ELR (cell line): ENCODE results near the gene PLEKHG7.
"Not testable (repeated sequence)": the region's sequence is repeated elsewhere in the genome, so short reads cannot be mapped to it uniquely, and the experiment has no call there.

Experiments
- DNase-seq: peaks from one replicate; pipeline ENCODE4 v3.0.0-alpha.2; 2015; ENCODE audit warnings: low read depth

Gene PLEKHG7, protein sequence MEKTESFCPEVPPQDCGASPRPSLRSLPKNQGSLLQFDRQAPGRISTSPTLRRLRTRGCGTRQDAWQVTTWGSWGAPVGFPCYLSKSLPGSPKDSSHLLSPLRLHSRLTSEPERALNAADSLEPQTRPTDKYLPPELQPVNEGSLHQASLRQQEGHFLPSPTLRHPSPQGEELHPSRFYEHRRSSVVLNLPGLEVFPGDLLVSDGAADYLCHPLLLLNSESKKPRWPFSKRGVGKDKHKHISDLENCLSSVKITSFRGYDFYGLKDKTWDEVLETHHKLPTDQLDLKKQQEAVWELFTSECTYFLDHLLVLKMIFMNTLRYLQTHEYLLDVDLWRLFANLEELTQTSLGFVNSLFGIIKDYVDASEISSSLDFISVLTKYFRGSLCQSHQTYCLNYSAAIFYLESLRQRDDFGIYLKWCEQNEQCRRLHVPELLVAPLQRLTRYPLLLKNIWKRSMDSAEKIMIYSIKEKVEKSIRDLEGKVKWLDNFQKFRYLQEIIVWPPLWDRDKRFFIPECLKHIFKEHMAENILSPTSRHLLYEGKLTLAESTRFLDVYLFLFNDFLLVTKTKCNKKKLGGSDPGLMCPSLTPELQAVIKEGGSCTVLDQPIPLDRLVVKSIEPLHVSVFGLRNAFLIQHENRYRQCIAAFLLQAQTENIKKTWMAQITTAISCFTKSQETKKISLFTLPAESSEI

DNA sequence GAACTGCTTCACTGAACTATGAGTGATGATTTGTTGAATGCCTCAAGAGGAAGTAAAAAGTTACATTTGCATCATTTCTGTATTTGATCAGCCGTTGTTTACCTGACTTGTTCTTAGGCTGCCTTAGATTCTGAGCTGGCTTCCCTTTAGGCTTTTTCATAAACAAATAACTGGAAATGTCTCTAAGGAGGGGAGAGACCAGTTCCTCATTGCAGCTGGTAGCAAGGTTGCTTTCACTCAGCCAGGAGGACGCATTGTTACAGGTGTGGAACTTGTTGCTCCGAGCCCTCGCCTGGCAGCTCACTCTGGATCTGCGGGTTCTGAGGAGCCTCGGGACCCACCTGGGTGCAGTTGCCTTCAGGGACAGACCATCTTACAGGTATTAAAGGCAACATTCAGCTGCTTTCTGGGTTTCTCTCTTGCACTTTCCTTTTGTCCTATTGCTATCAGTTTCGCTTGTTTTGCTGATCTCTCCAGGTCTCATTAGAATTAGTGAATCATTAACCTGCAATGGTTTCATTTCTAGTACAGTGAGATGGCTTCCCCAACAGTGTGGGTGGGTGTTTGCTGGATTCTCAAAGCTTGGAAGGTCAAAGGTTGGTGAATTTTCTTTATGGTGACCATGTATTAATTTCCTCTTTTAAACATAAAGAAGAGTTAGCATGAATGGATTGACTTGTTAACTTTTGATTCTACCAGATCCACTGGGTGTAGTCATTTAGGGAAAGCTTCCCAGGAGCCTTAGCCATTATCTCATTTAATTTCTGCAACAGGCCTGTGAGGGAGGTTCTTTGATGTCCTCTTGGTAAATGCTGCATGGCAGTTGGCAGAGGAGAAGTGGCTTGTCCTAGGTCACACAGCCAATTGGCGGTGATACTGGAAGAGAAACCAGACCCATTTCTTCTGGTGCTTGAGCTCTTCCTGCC lies at the start of gene PLEKHG7:
PLEKHG7 (plus strand) TSS at position 236 of the 926 bp plus-strand sequence. CDS start 3,643 bp downstream, outside the sequence.
- no peak for DNase-seq

DNA sequence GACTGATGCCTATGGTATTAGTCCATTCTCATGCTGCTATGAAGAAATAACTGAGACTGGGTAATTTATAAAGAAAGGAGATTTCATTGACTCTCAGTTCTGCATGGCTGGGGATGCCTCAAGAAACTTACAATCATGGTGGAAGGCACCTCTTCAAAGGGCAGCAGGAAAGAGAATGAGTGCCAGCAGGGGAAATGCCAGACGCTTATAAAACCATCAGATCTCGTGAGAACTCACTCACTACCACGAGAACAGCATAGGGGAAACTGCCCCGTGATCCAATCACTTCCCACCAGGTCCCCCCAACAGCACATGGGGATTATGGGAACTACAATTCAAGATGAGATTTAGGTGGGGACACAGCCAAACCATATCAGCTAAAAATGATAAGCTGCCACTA lies 48.5 kb upstream of the PLEKHG7 start:
- not testable (repeated sequence) for DNase-seq

DNA sequence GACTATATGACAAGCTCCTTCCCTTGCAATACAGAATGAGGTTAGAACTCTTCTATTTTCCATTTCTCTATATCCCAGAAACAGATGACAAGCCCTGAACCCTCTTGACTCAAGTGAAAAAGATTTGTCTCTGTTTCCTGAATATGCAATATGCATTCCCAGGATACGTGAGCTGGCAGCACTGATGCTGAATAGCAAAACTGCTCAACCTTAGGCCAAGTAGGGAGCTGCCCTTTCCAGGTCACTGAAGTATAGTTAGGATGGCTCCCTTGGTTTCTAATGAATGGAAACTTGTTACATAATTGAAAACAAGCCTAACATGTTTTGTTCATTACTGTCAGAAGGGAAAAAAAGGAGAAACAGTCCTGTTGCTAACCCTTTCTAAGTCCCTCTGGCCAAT lies 47.9 kb upstream of the PLEKHG7 start:
- DNase-seq: no peak

DNA sequence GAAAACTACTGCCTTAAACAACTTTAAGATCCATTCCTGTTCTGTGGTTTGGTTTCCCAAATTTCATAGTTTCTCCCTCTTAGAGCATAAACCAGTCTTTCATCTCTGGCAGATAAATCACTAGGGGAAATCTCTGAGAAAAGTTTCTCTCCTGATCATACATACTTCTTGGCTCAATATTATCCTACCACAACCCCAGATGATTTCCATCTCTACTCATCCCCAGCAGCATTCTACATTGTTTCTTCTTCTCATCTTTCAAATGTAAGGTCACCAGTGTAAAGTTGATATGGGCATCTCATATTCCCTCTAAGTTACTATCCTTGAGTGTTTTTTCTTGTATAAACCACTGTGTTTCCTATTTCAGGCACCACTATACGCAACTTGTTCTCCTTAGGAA lies 45.9 kb upstream of the PLEKHG7 start:
- no peak for DNase-seq

DNA sequence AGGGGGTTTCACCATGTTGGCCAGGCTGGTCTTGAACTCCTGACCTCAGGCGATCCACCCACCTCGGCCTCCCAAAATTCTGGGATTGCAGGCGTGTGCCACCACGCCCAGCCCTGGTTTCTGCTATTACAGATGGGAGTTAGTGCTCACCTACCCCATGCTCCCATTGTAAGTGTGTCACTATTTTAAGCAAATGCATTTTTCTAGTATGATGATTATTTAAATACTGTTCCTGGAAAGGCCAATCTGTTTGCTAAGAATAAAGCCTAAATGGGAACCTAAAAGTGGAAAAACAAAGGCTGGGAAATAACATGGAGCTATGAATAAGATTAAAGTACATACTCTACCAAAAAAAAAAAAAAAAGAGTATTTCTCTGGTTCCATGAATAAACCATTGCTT lies 45.0 kb upstream of the PLEKHG7 start:
- no peak for DNase-seq

DNA sequence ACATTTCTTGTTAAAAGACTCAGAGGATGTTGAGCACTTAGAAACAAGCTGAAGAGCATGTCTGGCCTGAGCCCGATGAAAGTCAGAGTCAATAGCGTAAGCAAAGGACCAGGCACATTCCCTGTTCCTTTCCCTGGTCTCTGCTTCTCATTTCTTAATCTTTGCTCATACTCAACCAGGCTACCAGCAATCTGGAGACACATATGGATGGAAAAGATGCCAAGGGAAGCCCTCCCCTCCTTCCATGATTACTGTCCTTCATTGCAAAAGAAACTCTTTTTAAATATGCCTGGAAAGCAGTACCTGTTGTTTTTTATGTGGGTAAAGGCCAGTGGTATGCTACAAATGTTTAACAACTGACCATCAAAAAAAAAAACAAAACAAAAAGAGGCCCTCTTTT lies 44.2 kb upstream of the PLEKHG7 start:
- no peak for DNase-seq

DNA sequence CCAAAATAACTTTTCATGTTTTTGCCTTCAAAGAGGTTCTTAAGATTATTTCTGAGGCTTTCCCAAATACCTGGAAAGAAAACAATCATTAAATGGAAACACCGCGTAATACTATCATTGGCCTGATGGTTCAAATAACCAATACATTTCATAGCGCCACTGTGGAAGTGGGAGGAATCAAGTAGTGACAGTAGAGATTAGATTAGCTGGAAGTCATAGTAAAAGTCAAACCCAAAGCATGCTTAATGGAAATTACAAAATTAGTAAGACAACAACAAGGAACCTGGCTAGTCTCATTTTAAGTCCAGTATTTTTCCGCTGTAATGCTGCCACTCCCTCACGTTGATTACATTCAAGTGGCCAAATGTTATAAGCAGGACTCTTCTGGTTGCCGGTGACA lies 41.5 kb upstream of the PLEKHG7 start:
- DNase-seq: no peak

DNA sequence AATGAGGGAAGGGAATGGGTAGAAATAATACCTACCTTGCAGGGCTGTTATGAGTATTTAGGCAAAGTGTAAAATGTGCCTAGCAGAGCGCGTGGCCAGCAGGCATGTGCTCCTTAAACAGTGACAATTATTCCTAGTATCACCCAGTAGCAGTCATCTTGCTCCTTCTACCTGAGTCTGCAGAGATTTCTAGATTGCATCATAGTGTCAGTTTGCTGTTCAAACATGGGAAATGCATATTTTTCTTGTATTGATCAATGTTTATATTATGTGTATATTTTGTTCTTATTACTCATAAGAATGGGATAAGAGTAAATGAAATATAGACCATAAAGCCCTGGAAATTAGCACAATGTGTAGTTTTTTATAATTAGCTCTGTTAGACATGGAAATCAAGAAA lies 37.3 kb upstream of the PLEKHG7 start:
- no peak for DNase-seq

DNA sequence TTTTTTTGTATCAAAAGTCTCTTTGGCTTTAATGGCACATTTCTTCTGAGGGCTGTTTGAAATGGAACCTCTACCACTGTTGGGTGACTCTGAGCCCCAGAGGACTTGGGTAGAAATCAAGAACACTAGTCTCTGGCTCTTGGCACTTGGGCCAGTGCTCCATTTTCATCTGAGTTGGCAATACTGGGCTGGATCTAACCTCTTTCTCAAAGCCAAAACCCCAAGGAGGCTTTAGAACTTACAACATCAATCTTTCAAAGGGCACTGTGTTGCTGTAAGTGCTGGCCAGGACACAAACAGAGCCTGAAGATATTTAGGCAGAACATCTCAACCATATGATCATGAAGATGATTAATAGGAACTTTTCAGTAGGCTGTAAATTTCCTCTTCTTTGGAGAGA lies 34.0 kb upstream of the PLEKHG7 start:
- DNase-seq: no peak

DNA sequence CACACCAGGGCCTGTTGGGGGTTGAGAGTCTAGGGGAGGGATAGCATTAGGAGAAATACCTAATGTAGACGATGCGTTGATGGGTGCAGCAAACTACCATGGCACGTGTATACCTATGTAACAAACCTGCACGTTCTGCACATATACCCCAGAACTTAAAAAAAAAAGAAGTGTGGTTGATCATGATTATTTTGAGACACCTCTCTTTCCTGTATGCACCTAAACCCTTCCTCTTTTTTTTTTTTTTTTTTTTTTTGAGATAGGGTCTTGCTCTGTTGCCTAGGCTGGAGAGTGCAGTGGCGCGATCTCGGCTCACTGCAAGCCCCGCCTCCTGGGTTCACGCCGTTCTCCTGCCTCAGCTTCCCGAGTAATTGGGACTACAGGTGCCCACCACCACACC lies 31.3 kb upstream of the PLEKHG7 start:
- not testable (repeated sequence) for DNase-seq

DNA sequence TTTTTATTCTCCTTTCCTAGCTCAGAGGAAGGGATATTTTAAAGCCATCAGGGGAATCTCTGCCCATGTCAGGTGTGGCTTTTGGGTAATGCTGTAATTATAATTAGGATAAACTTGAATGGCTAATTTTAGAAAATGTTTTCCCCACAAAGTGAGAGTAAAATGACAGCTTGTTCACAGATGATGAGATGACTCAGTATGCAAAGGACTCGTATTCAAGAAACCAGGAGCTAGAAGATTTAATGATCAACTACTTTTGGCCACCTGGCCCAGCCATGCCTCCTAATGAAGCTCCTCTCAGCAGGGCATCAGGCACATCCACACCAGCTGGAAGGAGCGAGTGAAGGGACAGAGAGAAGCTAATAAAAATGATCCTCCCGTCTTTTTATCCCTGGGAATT lies 29.0 kb upstream of the PLEKHG7 start:
- no peak for DNase-seq

DNA sequence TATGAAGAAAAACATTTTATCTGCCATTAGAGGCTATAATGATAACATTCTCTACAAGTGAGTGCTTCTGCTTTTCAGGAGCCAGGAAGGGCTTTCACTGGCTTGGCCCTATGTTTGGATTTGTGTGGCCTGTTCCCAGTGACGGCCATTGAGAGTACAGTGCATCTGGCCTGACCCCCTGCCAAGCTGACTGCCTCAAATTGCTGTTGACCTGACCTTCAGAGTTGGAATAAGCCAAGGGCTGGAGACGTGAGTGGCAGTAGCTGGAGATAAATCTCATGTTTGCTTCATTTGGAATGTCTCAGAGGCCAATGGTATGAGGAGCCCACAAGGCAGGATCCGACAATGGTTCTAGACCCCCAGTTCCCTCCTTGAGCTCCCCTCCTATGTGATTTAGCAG lies 28.3 kb upstream of the PLEKHG7 start:
- DNase-seq: no peak

DNA sequence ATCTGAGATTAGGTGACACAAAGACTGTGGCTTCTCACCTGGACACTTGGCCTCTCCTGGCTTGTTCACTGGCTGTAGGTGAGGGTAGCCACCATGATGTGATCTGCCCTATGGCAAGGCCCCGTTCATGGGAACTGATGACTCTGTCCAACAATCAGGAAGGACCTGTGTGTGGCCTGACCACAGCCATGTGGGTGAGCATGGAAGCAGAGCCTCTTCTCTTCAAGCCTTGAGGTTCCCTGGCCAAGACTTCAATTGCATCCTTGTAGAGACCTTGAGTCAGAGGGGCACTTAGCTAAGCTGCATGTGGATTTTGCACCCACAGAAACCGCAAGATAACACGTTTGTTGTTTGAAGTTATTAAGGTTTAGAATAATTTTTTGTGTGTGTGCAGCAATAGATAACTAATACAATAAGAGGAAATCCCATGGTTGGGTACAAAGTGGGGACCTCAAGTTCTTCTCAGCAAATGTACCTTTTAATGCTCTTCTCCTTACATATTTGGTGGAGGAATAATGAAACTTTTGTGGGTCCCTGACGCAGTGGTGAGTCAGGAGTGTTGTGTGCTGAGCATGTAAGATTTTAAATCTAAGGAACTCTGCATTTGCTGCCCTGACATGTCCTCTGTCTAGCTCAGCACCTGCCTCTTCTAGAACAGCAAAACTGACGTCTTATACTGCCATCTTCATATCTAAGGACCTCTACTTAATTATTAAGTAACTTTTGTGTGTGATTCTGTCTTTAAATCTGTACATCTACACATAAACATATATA lies 27.5 kb upstream of the PLEKHG7 start:
- DNase-seq: peak; percentile 10

DNA sequence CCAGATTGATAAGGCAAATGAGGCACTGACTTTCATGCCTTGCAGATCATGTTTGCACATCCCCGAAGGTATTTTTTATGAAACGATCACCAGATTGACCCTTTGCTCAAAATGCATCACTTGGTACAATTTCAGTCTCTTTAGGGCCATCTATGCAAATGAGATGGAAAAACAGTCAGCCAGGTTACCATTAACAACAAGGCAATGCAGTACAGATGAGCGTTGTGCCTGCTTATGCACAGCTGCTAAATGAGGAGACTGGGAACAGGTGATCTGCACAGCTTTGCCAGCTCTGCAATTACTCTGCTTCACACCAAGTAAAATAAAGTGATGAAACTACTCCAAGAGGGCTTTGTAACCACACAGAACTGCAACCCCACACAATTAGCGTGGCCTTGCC lies 26.1 kb upstream of the PLEKHG7 start:
- no peak for DNase-seq

DNA sequence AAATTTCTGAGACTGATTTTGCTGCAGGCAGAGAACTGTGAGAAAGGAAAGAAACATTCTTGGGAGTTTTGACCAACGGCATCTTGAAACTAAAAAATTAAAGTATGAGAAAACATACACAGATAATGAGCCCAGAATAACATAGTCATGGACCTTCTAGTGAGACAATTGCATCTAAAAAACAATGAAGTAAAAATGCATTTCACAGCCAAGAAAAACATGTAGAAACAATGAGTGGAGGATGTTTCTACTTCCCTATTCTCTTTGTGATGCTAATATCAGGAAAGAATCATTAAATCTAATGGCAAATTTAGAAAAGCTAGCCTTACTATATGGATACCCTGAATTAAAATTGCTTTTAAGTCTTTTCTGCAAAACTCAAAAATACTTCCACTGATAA lies 12.2 kb upstream of the PLEKHG7 start:
- DNase-seq: no peak

DNA sequence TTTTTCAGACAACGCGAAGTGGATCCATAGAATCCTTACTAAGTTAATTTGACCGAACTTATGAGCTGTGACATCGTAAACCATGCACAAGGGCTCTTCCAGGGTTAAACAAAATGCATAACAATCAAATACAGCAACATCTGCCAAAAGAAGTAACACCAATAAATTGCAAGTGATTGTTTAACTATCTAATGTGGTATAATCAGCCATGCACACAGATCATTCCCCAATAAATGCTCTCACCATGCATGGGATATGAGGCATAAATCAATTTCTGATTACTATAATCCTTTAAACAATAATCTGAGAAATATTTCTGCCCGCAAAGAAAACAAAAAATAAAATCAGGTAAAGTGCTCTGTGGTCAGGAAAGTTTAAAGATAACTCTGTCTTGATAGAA lies 7.7 kb upstream of the PLEKHG7 start:
- no peak for DNase-seq

DNA sequence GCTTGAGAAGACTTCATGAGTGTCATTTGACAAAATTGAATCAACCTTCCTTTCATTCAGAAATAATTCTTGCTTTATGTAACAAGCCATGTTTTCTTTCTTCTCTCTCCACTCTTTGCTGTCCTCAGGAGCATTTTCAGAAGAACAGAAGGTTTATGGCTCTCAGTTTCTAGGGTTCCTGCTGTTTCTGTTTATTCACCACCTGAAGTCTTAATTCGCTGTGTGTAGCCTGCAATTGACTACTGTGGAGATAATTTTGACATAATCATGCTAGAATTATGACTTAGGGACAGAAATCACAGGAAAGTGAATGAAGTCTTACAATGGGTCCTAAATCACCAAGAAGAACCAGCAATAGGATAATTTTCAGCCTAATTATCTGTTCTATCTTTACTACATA lies 7.2 kb upstream of the PLEKHG7 start:
- no peak for DNase-seq

DNA sequence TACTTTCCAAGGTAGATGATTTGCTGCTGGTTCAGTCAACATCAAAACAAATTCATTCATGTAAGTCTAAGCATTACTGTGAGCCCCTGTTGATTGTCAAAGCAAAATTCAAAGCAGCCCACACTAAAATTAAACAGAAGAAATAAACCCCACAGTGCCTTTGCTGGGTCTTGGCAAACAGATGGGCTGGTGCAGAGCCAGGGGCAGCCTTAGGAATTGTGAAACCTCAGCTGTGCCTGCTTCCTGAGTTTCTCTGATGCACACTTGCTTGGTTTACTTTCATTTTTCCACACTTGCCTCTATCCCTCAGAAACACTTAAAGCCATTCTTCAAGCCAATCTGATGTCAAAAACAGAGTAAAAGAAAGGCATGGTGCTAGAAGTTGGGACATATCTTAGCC lies 6.6 kb upstream of the PLEKHG7 start:
- DNase-seq: peak; percentile 3

DNA sequence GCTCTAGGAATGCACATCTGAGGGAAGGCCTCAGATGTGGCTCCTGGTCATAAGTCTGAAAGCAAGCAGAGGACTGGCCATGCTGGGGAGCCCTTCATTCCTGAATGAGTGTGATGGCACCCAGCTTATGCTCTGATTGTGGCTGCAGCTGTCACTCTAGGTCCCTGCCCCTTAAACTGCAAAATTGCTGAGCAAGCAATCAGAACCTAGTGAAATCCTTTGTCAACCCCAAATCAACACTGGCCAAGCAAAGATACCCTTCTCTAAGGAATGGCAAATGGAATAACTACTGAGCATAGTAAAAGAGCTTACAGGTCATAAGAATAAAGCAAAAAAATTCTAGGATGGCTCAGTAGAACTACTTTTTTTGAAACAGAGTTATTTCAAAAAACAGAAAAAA lies 4.3 kb upstream of the PLEKHG7 start:
- DNase-seq: no peak

DNA sequence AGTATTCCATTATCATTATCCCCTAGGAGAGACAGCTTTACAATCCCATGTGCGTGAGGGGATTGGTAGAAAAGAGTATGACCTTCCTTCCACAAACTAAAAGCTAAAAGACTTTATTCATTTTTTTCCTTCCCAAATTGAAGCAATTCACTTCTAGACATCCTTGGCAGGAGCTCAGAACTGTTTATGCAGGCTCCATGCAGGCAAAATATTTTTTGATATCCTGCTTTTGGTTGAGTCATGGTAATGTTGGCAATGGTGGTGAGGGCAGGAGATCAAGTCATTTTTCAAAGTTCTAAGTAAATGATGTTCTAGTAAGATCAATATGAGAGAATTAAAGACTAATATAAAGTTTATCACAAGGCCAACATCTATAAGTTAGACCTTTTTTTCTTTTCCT lies 1.3 kb upstream of the PLEKHG7 start:
- no peak for DNase-seq

DNA sequence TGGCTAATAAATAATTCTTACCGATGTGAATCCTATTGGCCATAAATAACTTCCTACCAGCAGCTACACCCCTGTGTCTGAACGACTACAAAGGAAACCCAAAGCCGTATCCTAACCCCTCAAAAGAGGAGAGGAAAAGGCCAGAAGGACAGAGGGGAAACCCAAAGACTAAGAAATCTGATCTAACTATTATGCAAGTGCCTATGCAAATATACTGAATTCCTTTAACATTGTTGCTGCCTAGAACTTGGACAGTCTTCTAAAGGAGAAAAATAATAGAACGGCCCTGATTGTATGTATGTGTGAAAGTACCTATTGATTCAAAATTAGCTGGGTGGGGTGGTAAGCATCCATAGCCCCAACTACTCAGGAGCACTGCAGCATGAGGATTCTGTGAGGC lies 997 bp downstream of the PLEKHG7 start:
- DNase-seq: no peak

DNA sequence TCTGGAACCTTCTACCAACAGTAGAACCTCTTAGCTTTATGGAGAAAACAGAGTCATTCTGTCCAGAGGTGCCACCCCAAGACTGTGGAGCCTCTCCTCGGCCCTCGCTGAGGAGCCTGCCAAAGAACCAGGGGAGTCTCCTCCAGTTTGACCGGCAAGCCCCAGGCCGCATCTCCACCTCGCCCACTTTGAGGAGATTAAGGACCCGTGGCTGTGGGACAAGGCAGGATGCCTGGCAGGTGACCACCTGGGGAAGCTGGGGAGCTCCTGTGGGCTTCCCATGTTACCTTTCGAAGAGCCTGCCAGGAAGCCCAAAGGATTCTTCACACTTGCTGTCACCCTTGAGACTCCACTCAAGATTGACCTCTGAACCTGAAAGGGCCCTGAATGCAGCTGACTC lies 3.8 kb downstream of the PLEKHG7 start:
- no peak for DNase-seq
